ENCODE data around the gene SLC2A4RG.
A peak's percentile ranks its signal among the peaks of the same experiment; 100 is the strongest.
"Not testable (repeated sequence)": the region's sequence is repeated elsewhere in the genome, so short reads cannot be mapped to it uniquely, and the experiment has no call there.

SLC2A4RG gene

GRCh38 chr20:63705232-63706026 is 34.1 kb upstream of the SLC2A4RG start:
- H3K4me3 Mint-ChIP-seq, result peak overlapping the region; percentile 89
- peak overlapping the region; percentile 54 for H3K27ac Mint-ChIP-seq
- DNase-seq (ENCODE audit: low spot score in 2 of 2), result no peak
- H3K36me3 Mint-ChIP-seq, result peaks cover 64% of the 10 kb centered on the region
- no peaks in the 10 kb centered on the region for H3K9me3 Mint-ChIP-seq
- H3K4me1 Mint-ChIP-seq, result peaks cover 46% of the 10 kb centered on the region
- ATAC-seq, result no peak

DNA sequence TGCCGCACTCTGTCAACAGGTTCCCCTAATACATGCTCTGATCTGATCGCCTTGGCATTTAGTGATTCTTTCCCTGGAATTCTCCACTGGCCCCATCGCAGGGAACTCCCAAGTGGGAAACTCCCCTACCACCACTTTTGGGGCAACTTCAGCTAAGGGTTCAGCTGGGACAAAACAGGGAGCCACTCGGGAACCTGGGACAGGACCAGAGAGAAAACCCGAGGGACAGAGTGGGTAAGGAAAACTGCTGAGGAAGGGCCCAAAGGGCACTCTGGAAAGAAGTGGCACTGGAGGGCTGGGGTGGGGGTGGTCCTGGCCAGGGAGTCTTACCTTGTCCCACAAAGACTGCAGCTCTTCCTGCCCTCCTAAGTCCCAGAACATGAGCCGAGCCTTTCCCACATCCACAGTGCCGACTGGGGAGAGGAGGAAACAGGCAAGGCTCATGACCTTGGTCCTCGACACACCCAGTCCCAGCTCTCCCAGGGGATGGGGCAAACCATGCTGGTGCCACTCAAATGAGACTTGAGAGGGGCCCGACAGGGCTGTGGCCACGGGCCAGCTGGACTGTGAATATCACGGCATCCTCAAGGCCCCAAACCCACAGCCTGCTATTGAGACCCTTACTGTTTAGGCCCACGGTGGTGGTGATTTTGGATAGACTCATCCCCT is 33.4 kb upstream of the SLC2A4RG start:
- ATAC-seq (no peak), DNase-seq (ENCODE audit: low spot score in 2 of 2) (no peak)
- Mint-ChIP-seq H3K4me3 (peak overlapping the region; percentile 89), H3K9me3 (no peaks in the 10 kb centered on the region), H3K36me3 (peaks cover 71% of the 10 kb centered on the region), H3K4me1 (peaks cover 54% of the 10 kb centered on the region), H3K27ac (peak overlapping the region; percentile 75)

GRCh38 chr20:63706852-63707557 is 32.6 kb upstream of the SLC2A4RG start:
- peak overlapping the region; percentile 75 for H3K27ac Mint-ChIP-seq
- no peaks in the 10 kb centered on the region for H3K9me3 Mint-ChIP-seq
- DNase-seq (ENCODE audit: low spot score in 2 of 2) (peak in 1 of 2 donors; percentile 78), ATAC-seq (peak; percentile 73)
- H3K4me3 Mint-ChIP-seq, result peak overlapping the region; percentile 89
- H3K36me3 Mint-ChIP-seq, result peaks cover 80% of the 10 kb centered on the region
- peaks cover 56% of the 10 kb centered on the region for H3K4me1 Mint-ChIP-seq

DNA sequence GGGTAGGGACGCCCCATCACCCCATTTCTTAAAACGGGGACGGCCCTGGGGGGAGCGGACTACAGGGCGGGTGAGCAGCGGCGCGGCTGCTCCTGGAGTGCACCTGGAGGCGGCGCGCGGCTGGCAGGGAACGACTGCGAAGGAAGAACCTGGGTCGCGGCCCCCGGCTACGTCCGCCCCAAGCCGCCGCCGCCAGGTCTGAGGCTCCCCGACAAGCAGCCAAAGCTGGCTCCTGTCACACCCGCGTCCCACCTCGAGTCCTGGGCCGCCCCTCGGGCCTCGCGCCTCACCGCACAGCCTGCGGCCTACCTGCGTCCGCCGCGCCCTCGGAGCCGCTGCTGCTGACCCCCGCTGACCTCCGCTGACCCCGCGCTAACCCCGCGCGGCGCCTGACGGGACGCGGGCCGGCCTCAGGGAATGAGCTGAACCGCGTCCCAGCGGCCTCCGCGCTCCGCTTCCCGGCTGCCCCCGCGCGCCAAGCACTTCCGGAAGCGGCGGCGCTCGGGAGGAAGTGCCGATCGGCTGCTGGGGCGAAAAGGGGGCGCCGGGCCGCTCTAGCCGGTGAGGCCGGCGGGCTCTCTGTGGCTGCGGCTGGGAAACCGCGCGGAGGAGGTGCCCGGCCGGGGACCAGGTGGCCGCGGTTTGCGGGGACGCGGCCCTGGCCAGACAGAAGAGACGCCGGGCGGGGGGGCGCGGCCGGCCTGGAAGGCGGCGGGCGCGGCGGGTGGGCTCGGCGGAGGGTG is 31.8 kb upstream of the SLC2A4RG start, which contains the start of the genes ARFRP1 and ZGPAT:
ARFRP1 (minus strand) TSS at position 419 of the 743 bp plus-strand sequence. CDS start 885 bp downstream, outside the sequence.
ZGPAT (plus strand) TSS at position 482 of the 743 bp plus-strand sequence. CDS start 542 bp downstream, outside the sequence.
- DNase-seq (ENCODE audit: low spot score in 2 of 2) (peak; percentile 79 to 91), ATAC-seq (peak; percentile 88)
- peaks cover 56% of the 10 kb centered on the region for H3K4me1 Mint-ChIP-seq
- H3K27ac Mint-ChIP-seq, result peak within 1 kb of the TSS; percentile 88
- no peaks in the 10 kb centered on the region for H3K9me3 Mint-ChIP-seq
- peaks cover 81% of the 10 kb centered on the region for H3K36me3 Mint-ChIP-seq
- peak within 1 kb of the TSS; percentile 89 for H3K4me3 Mint-ChIP-seq

DNA sequence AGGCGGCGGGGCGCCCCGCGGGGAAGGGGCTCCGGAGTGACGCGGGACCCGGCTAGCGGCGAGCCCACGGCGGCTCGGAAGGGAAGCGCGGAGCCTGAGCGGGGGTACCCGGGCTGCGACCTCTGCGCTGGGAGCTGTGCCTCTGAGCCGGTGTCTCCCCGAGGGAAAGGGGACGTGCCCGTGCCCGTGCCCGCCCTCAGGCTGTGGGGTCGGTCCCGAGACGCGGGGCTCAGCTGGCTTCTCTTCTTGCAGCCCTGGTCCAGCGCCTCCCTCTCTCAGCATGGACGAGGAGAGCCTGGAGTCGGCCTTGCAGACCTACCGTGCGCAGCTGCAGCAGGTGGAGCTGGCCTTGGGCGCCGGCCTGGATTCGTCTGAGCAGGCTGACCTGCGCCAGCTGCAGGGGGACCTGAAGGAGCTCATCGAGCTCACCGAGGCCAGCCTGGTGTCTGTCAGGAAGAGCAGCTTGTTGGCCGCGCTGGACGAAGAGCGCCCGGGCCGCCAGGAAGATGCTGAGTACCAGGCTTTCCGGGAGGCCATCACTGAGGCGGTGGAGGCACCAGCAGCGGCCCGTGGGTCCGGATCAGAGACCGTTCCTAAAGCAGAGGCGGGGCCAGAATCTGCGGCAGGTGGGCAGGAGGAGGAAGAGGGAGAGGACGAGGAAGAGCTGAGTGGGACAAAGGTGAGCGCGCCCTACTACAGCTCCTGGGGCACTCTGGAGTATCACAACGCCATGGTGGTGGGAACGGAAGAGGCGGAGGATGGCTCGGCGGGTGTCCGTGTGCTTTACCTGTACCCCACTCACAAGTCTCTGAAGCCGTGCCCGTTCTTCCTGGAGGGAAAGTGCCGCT is 31.1 kb upstream of the SLC2A4RG start:
- peak overlapping the region; percentile 89 for H3K4me3 Mint-ChIP-seq
- H3K36me3 Mint-ChIP-seq, result peaks cover 86% of the 10 kb centered on the region
- no peaks in the 10 kb centered on the region for H3K9me3 Mint-ChIP-seq
- peak overlapping the region; percentile 88 for H3K27ac Mint-ChIP-seq
- peaks cover 52% of the 10 kb centered on the region for H3K4me1 Mint-ChIP-seq
- DNase-seq (ENCODE audit: low spot score in 2 of 2), result no peak
- ATAC-seq, result peak; percentile 22

DNA sequence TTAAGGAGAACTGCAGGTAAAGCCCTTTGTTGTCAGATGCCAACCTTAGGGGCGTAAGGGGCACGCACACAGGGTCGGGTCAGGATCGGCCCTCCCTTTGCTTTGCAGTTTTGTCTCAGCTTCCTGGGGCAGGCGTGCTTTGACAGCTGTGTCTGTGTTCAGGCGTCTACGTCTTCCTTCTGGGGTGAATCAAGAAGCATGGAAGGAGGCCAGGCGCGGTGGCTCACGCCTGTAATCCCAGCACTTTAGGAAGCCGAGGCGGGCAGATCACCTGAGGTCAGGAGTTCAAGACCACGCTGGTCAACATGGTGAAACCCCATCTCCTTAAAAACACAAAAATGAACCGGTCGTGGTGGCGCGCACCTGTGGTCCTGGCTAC is 30.4 kb upstream of the SLC2A4RG start:
- DNase-seq (ENCODE audit: low spot score in 2 of 2) (no peak), ATAC-seq (no peak)
- H3K9me3 Mint-ChIP-seq, result no peaks in the 10 kb centered on the region
- H3K4me1 Mint-ChIP-seq, result peaks cover 52% of the 10 kb centered on the region
- peaks cover 90% of the 10 kb centered on the region for H3K36me3 Mint-ChIP-seq
- peak overlapping the region; percentile 89 for H3K4me3 Mint-ChIP-seq
- peak overlapping the region; percentile 88 for H3K27ac Mint-ChIP-seq

DNA sequence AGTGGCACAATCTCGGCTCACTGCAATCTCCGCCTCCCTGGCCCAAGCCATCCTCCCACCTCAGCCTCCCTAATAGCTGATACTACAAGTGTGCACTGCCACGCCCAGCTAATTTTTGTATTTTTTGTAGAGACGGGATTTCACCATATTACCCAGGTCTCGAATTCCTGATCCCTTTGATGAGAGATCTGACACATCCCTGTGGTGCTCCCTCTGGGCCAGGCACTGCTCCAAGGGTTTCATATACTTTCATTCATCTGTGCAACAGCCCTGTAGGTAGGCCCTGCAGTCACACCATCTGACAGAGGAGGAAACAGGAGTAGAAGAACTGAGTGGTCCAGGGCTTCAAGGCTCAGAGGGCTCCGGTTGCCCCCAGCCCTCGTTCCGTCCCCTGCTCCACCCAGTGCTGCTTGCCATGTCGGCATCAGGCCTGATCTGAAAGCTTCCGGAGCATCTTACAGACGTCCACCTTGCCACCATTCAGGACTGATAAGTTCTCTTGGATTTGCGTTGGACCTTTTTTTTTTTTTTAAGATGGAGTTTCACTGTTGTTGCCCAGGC is 28.4 kb upstream of the SLC2A4RG start:
- no peaks in the 10 kb centered on the region for H3K9me3 Mint-ChIP-seq
- H3K4me1 Mint-ChIP-seq, result peaks cover 51% of the 10 kb centered on the region
- H3K36me3 Mint-ChIP-seq, result peaks cover 90% of the 10 kb centered on the region
- no peak overlapping the region for H3K4me3 Mint-ChIP-seq
- DNase-seq (ENCODE audit: low spot score in 2 of 2) (no peak), ATAC-seq (no peak)
- H3K27ac Mint-ChIP-seq, result no peak overlapping the region

- Mint-ChIP-seq H3K9me3 (no peaks in the 10 kb centered on the region), H3K4me1 (peaks cover 52% of the 10 kb centered on the region), H3K36me3 (peaks cover 90% of the 10 kb centered on the region), H3K27ac (no peak overlapping the region), H3K4me3 (no peak overlapping the region)
- no peak for DNase-seq (ENCODE audit: low spot score in 2 of 2)
- no peak for ATAC-seq
Measured at GRCh38 chr20:63712191-63712590, 27.4 kb upstream of the SLC2A4RG start.

DNA sequence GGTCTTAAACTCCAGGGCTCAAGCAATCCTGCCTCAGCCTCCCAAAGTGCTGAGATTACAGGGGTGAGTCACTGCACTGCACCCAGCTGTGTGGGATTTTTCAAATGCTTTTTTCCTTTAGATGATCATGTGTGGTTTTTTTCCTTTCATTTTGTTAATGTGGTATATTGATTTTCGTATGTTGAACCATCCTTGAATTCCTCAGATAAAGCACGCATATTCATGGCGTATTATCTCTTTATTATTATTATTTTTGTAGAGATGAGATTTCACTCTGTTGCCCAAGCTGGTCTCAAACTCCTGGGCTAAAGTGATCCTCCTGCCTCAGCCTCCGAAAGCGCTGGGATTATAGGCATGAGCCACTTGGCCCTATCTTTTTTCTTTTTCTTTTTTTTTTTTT is 24.7 kb upstream of the SLC2A4RG start:
- DNase-seq (ENCODE audit: low spot score in 2 of 2) (no peak), ATAC-seq (no peak)
- H3K36me3 Mint-ChIP-seq, result peaks cover 100% of the 10 kb centered on the region
- H3K4me3 Mint-ChIP-seq, result no peak overlapping the region
- no peak overlapping the region for H3K27ac Mint-ChIP-seq
- peaks cover 5% of the 10 kb centered on the region for H3K9me3 Mint-ChIP-seq
- peaks cover 51% of the 10 kb centered on the region for H3K4me1 Mint-ChIP-seq

- DNase-seq (ENCODE audit: low spot score in 2 of 2) (no peak), ATAC-seq (no peak)
- no peak overlapping the region for H3K4me3 Mint-ChIP-seq
- peaks cover 97% of the 10 kb centered on the region for H3K36me3 Mint-ChIP-seq
- no peak overlapping the region for H3K27ac Mint-ChIP-seq
- H3K9me3 Mint-ChIP-seq, result peaks cover 5% of the 10 kb centered on the region
- peaks cover 48% of the 10 kb centered on the region for H3K4me1 Mint-ChIP-seq
Measured at GRCh38 chr20:63718996-63719395, 20.6 kb upstream of the SLC2A4RG start.

GRCh38 chr20:63722967-63723622 is 16.5 kb upstream of the SLC2A4RG start:
- H3K4me1 Mint-ChIP-seq, result peaks cover 26% of the 10 kb centered on the region
- H3K4me3 Mint-ChIP-seq, result not testable (repeated sequence)

GRCh38 chr20:63730189-63730733 is 9.3 kb upstream of the SLC2A4RG start:
- not testable (repeated sequence) for ATAC-seq; H3K9me3 Mint-ChIP-seq; H3K27ac Mint-ChIP-seq; DNase-seq (ENCODE audit: low spot score in 2 of 2); H3K4me3 Mint-ChIP-seq
- peaks cover 11% of the 10 kb centered on the region for H3K4me1 Mint-ChIP-seq
- H3K36me3 Mint-ChIP-seq, result peaks cover 43% of the 10 kb centered on the region

More at GRCh38 chr20:63722967-63723622, 16.5 kb upstream of the SLC2A4RG start:
- Mint-ChIP-seq H3K36me3 (peaks cover 89% of the 10 kb centered on the region), H3K27ac (peak overlapping the region; percentile 48)
- H3K9me3 Mint-ChIP-seq; DNase-seq (ENCODE audit: low spot score in 2 of 2); ATAC-seq: not testable (repeated sequence)

- ATAC-seq, result no peak
- Mint-ChIP-seq H3K4me3 (no peak overlapping the region), H3K27ac (no peak overlapping the region), H3K9me3 (no peaks in the 10 kb centered on the region), H3K4me1 (peaks cover 23% of the 10 kb centered on the region), H3K36me3 (peaks cover 38% of the 10 kb centered on the region)
- no peak for DNase-seq (ENCODE audit: low spot score in 2 of 2)
Measured at GRCh38 chr20:63731410-63731809, 8.2 kb upstream of the SLC2A4RG start.

All from stimulated activated effector memory CD8-positive, alpha-beta T cell treated with anti-CD3 and anti-CD28 coated beads, Interleukin-12 subunit alpha, Interleukin-12 subunit beta, amount 100 ng/mL, for 72 hours (primary cell).